Measurements from ENCODE around the gene HES6. TPM values are rescaled to one million over a fixed set of nuclear protein-coding genes. Genes with fewer than 3 reads are reported as not detected.

HES6 gene
- total and polyA plus RNA-seq, 2 donors = 16.1 to 18.7 TPM

DNA sequence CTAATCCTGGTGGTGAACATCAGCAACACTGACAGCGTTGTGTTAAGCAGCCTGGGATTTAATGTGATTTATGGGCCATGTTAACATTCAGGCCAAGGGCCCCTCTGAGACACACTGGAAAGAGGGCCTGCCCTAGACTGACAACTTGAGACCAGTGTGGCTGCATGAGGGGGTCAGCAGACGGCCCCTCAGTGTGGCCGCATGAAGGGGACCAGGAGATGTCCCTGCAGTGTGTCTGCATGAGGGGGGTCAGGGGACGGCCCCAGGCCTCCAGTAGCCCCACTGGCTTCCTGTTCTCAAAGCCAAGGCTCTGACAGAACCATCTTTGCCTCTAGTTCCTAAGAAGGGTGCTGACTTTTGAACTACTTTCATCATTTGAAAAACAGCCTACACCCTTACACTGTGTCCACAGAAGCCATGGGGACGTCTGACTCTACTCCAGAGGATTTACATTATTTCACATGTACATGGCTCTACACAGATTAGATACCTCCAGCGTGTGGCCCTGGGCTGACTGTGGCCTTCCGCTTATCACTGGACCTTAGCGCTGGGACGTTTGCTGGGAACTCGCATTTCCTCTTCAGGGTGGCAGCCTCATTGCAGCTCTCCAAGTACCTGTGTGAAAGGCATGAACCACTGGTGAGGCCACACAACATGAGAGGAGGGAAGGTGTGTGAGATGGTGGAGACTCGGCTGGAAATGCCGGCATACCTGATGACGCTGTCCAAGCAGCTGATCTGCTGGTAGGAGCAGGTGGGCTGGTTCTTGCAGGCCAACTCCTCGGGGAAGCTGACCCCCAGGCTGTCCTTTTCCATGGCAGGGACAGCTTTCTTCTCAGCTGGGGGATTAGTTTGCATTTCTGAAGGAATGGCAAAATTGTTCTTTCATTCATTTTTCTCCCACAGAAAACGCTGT lies 18.2 kb upstream of the HES6 start:
- 98% methylated on average over 15 of the region's 15 CpGs for WGBS
- no peak overlapping the region for H3K27ac ChIP-seq (ENCODE audit: low read depth in 1 of 2, low read length in 1 of 2)
- H3K27me3 ChIP-seq (ENCODE audit: control insufficient read depth in 2 of 2, insufficient read depth in 1 of 2, low read length in 1 of 2) = no peaks in the 10 kb centered on the region
- H3K36me3 ChIP-seq (ENCODE audit: control insufficient read depth in 2 of 2, insufficient read depth in 2 of 2, low read length in 1 of 2) = peaks cover 46 to 58% of the 10 kb centered on the region in 2 donors
- no peak for DNase-seq (ENCODE audit: low read depth in 6 of 9, low spot score in 9 of 9)
- no peaks in the 10 kb centered on the region for H3K9me3 ChIP-seq (ENCODE audit: control insufficient read depth in 2 of 2, insufficient read depth in 1 of 2, low read length in 1 of 2)
- H3K4me1 ChIP-seq (ENCODE audit: control insufficient read depth in 2 of 2, insufficient read depth in 2 of 2, low read length in 2 of 2) = no peaks in the 10 kb centered on the region
- H3K4me3 ChIP-seq (ENCODE audit: low read length in 2 of 2) = no peak overlapping the region

- peaks cover 54 to 55% of the 10 kb centered on the region in 2 donors for H3K36me3 ChIP-seq (ENCODE audit: control insufficient read depth in 2 of 2, insufficient read depth in 2 of 2, low read length in 1 of 2)
- H3K27ac ChIP-seq (ENCODE audit: low read depth in 1 of 2, low read length in 1 of 2) = no peak overlapping the region
- H3K4me3 ChIP-seq (ENCODE audit: low read length in 2 of 2) = no peak overlapping the region
- 79% methylated on average over 18 of the region's 18 CpGs for WGBS
- no peaks in the 10 kb centered on the region for H3K9me3 ChIP-seq (ENCODE audit: control insufficient read depth in 2 of 2, insufficient read depth in 1 of 2, low read length in 1 of 2)
- no peaks in the 10 kb centered on the region for H3K4me1 ChIP-seq (ENCODE audit: control insufficient read depth in 2 of 2, insufficient read depth in 2 of 2, low read length in 2 of 2)
- DNase-seq (ENCODE audit: low read depth in 6 of 9, low spot score in 9 of 9) = peak in 7 of 9 donors; percentile 36 to 78 (median 57)
- H3K27me3 ChIP-seq (ENCODE audit: control insufficient read depth in 2 of 2, insufficient read depth in 1 of 2, low read length in 1 of 2) = no peaks in the 10 kb centered on the region
These were observed 16.8 kb upstream of the HES6 start for GRCh38 chr2:238256594-238257104.

DNA sequence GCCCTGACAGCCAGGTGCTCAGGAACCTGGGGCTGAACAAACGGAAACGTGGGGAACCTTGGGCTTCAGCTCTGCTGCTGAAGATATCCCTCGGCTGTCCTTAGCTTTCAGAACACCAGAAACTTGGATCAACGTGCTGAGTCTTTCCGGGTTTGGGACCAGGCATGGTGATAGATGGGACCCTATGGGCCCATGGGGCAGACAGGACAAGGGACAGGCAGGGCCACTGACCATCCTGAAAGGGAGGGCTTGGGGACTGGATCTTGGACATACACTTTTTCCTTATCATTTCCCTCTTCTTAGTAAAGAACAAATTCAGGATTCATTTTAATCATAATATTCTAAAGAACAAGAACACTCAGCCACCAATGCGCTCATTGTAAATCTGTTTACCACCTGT lies 16.3 kb upstream of the HES6 start:
- Histone ChIP-seq H3K4me3 (ENCODE audit: low read length in 2 of 2) (no peak overlapping the region), H3K9me3 (ENCODE audit: control insufficient read depth in 2 of 2, insufficient read depth in 1 of 2, low read length in 1 of 2) (no peaks in the 10 kb centered on the region), H3K4me1 (ENCODE audit: control insufficient read depth in 2 of 2, insufficient read depth in 2 of 2, low read length in 2 of 2) (no peaks in the 10 kb centered on the region), H3K36me3 (ENCODE audit: control insufficient read depth in 2 of 2, insufficient read depth in 2 of 2, low read length in 1 of 2) (peaks cover 55 to 58% of the 10 kb centered on the region in 2 donors), H3K27ac (ENCODE audit: low read depth in 1 of 2, low read length in 1 of 2) (no peak overlapping the region), H3K27me3 (ENCODE audit: control insufficient read depth in 2 of 2, insufficient read depth in 1 of 2, low read length in 1 of 2) (no peaks in the 10 kb centered on the region)
- DNase-seq (ENCODE audit: low read depth in 6 of 9, low spot score in 9 of 9) = no peak
- WGBS = 97% methylated on average over 6 of the region's 6 CpGs

DNA sequence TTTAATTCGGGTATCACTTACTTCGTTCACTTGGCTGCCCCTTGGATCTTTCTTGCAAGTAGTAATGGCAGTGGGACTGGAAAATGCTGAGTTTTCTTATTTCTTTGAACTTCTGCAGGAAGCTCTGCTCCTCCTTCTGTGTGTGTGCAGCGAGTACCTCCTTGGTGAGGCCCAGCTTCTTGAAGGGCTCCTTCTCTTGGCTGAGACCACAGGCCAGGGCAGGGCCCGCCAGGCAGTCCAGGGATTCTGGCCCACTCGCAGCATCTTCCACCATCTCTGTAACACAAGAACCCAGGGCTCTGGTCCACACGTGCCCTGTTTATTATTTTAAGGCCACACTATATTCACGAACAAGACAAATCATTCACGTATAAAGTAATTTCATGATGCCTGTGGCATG lies 15.8 kb upstream of the HES6 start:
- no peak overlapping the region for H3K4me3 ChIP-seq (ENCODE audit: low read length in 2 of 2)
- H3K36me3 ChIP-seq (ENCODE audit: control insufficient read depth in 2 of 2, insufficient read depth in 2 of 2, low read length in 1 of 2) = peaks cover 58 to 60% of the 10 kb centered on the region in 2 donors
- no peaks in the 10 kb centered on the region for H3K4me1 ChIP-seq (ENCODE audit: control insufficient read depth in 2 of 2, insufficient read depth in 2 of 2, low read length in 2 of 2)
- no peak overlapping the region for H3K27ac ChIP-seq (ENCODE audit: low read depth in 1 of 2, low read length in 1 of 2)
- 95% methylated on average over 8 of the region's 8 CpGs for WGBS
- no peak for DNase-seq (ENCODE audit: low read depth in 6 of 9, low spot score in 9 of 9)
- no peaks in the 10 kb centered on the region for H3K9me3 ChIP-seq (ENCODE audit: control insufficient read depth in 2 of 2, insufficient read depth in 1 of 2, low read length in 1 of 2)
- no peaks in the 10 kb centered on the region for H3K27me3 ChIP-seq (ENCODE audit: control insufficient read depth in 2 of 2, insufficient read depth in 1 of 2, low read length in 1 of 2)

DNA sequence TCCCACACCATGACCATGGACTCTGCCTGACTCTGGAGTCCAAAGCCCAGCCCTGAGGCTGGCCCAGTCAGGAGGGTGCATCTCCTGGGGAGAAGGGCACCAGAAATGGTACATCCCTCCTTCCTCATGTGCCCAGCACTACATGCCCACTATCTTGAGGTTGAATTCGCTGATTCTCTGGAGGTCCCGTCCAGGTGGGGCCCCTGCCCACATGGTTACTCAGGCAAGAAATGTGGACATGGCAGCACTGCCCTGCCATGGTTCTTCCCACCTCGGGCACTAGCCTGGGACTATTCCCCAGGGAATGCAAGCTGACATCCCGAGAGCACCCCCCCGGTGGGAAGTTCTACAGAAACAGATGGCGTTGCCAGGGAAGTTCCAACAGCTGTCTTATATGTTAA lies 15.3 kb upstream of the HES6 start:
- WGBS = 97% methylated on average over 6 of the region's 6 CpGs
- Histone ChIP-seq H3K4me3 (ENCODE audit: low read length in 2 of 2) (no peak overlapping the region), H3K9me3 (ENCODE audit: control insufficient read depth in 2 of 2, insufficient read depth in 1 of 2, low read length in 1 of 2) (no peaks in the 10 kb centered on the region), H3K27me3 (ENCODE audit: control insufficient read depth in 2 of 2, insufficient read depth in 1 of 2, low read length in 1 of 2) (no peaks in the 10 kb centered on the region), H3K27ac (ENCODE audit: low read depth in 1 of 2, low read length in 1 of 2) (no peak overlapping the region), H3K36me3 (ENCODE audit: control insufficient read depth in 2 of 2, insufficient read depth in 2 of 2, low read length in 1 of 2) (peaks cover 57 to 60% of the 10 kb centered on the region in 2 donors), H3K4me1 (ENCODE audit: control insufficient read depth in 2 of 2, insufficient read depth in 2 of 2, low read length in 2 of 2) (no peaks in the 10 kb centered on the region)
- DNase-seq (ENCODE audit: low read depth in 6 of 9, low spot score in 9 of 9) = no peak

DNA sequence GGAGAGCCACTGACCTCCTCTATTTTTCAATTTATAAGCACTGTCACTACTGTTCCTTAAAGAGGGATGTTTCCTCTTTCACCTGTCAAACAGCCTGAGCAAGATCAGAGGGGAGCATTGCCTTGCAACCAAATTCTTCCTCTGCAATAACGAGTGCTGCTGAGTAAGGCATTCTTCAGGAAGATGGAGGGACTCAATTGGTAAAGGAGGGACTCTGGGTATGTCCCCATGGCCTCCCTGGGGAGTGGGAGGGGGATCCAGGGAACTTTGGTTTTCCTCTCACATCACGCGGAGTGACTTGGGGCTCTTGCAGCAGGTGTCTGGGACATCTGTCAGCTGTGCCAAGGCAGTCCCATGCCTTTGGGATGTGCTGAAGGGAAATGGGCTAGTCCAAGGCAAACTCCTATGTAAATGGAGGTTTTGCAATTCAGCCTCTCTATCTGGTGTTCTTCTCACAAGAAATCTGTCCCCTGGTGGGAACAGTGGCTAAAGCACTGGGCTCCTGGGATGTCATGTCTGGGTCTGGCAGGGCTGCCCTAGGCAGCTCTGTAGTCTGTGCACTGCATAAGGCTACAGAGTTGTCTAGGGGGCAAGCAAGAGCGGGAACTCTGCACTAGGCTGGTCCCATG lies 14.4 kb upstream of the HES6 start:
- peaks cover 50 to 55% of the 10 kb centered on the region in 2 donors for H3K36me3 ChIP-seq (ENCODE audit: control insufficient read depth in 2 of 2, insufficient read depth in 2 of 2, low read length in 1 of 2)
- no peak overlapping the region for H3K4me3 ChIP-seq (ENCODE audit: low read length in 2 of 2)
- H3K4me1 ChIP-seq (ENCODE audit: control insufficient read depth in 2 of 2, insufficient read depth in 2 of 2, low read length in 2 of 2) = no peaks in the 10 kb centered on the region
- DNase-seq (ENCODE audit: low read depth in 6 of 9, low spot score in 9 of 9) = no peak
- no peaks in the 10 kb centered on the region for H3K27me3 ChIP-seq (ENCODE audit: control insufficient read depth in 2 of 2, insufficient read depth in 1 of 2, low read length in 1 of 2)
- H3K9me3 ChIP-seq (ENCODE audit: control insufficient read depth in 2 of 2, insufficient read depth in 1 of 2, low read length in 1 of 2) = no peaks in the 10 kb centered on the region
- 91% methylated on average over 4 of the region's 4 CpGs for WGBS
- H3K27ac ChIP-seq (ENCODE audit: low read depth in 1 of 2, low read length in 1 of 2) = no peak overlapping the region

- H3K27me3 ChIP-seq (ENCODE audit: control insufficient read depth in 2 of 2, insufficient read depth in 1 of 2, low read length in 1 of 2) = no peaks in the 10 kb centered on the region
- no peak overlapping the region for H3K27ac ChIP-seq (ENCODE audit: low read depth in 1 of 2, low read length in 1 of 2)
- H3K4me3 ChIP-seq (ENCODE audit: low read length in 2 of 2) = no peak overlapping the region
- no peaks in the 10 kb centered on the region for H3K4me1 ChIP-seq (ENCODE audit: control insufficient read depth in 2 of 2, insufficient read depth in 2 of 2, low read length in 2 of 2)
- no peak for DNase-seq (ENCODE audit: low read depth in 6 of 9, low spot score in 9 of 9)
- 98% methylated on average over 35 of the region's 35 CpGs for WGBS
- peaks cover 41 to 49% of the 10 kb centered on the region in 2 donors for H3K36me3 ChIP-seq (ENCODE audit: control insufficient read depth in 2 of 2, insufficient read depth in 2 of 2, low read length in 1 of 2)
- no peaks in the 10 kb centered on the region for H3K9me3 ChIP-seq (ENCODE audit: control insufficient read depth in 2 of 2, insufficient read depth in 1 of 2, low read length in 1 of 2)
These were observed 13.2 kb upstream of the HES6 start for GRCh38 chr2:238252766-238253630.

GRCh38 chr2:238251986-238252385 lies 12.1 kb upstream of the HES6 start:
- Histone ChIP-seq H3K4me1 (ENCODE audit: control insufficient read depth in 2 of 2, insufficient read depth in 2 of 2, low read length in 2 of 2) (no peaks in the 10 kb centered on the region), H3K4me3 (ENCODE audit: low read length in 2 of 2) (no peak overlapping the region), H3K36me3 (ENCODE audit: control insufficient read depth in 2 of 2, insufficient read depth in 2 of 2, low read length in 1 of 2) (peaks cover 35 to 45% of the 10 kb centered on the region in 2 donors), H3K27ac (ENCODE audit: low read depth in 1 of 2, low read length in 1 of 2) (no peak overlapping the region), H3K9me3 (ENCODE audit: control insufficient read depth in 2 of 2, insufficient read depth in 1 of 2, low read length in 1 of 2) (no peaks in the 10 kb centered on the region), H3K27me3 (ENCODE audit: control insufficient read depth in 2 of 2, insufficient read depth in 1 of 2, low read length in 1 of 2) (no peaks in the 10 kb centered on the region)
- WGBS = 96% methylated on average over 11 of the region's 11 CpGs
- DNase-seq (ENCODE audit: low read depth in 6 of 9, low spot score in 9 of 9) = no peak

All from thymus (tissue), 11 donors.